ENCODE data around the gene FFAR4.
"Not testable (repeated sequence)": the region's sequence is repeated elsewhere in the genome, so short reads cannot be mapped to it uniquely, and the experiment has no call there.

FFAR4 gene

GRCh38 chr10:93566435-93567276 is at the start of gene FFAR4:
TSS of gene FFAR4 (plus strand) at chr10:93566665. CDS start at chr10:93566721, 56 bp downstream.
- DNase-seq = no peak

GRCh38 chr10:93518531-93518930 is 47.9 kb upstream of the FFAR4 start:
- no peak for DNase-seq

GRCh38 chr10:93535293-93535692 is 31.2 kb upstream of the FFAR4 start:
- no peak for DNase-seq

GRCh38 chr10:93540871-93541270 is 25.6 kb upstream of the FFAR4 start:
- DNase-seq = not testable (repeated sequence)

GRCh38 chr10:93541402-93542357 is 24.8 kb upstream of the FFAR4 start:
- DNase-seq = no peak

- DNase-seq = no peak
Measured at GRCh38 chr10:93542358-93542791, 24.1 kb upstream of the FFAR4 start.

- DNase-seq = not testable (repeated sequence)
Measured at GRCh38 chr10:93546995-93547394, 19.5 kb upstream of the FFAR4 start.

GRCh38 chr10:93547522-93547921 is 18.9 kb upstream of the FFAR4 start:
- no peak for DNase-seq

- no peak for DNase-seq
Measured at GRCh38 chr10:93548376-93549071, 17.9 kb upstream of the FFAR4 start.

- DNase-seq = no peak
Measured at GRCh38 chr10:93550606-93551005, 15.9 kb upstream of the FFAR4 start.

- DNase-seq = no peak
Measured at GRCh38 chr10:93552780-93553179, 13.7 kb upstream of the FFAR4 start.

GRCh38 chr10:93553482-93554315 is 12.8 kb upstream of the FFAR4 start:
- DNase-seq = no peak

GRCh38 chr10:93554316-93554663 is 12.2 kb upstream of the FFAR4 start:
- DNase-seq = no peak

GRCh38 chr10:93554760-93555432 is 11.6 kb upstream of the FFAR4 start:
- DNase-seq = no peak

GRCh38 chr10:93559490-93559889 is 7.0 kb upstream of the FFAR4 start:
- no peak for DNase-seq

- no peak for DNase-seq
Measured at GRCh38 chr10:93560541-93560940, 5.9 kb upstream of the FFAR4 start.

- no peak for DNase-seq
Measured at GRCh38 chr10:93565446-93565845, 1.0 kb upstream of the FFAR4 start.

GRCh38 chr10:93567277-93568104 is 1.0 kb downstream of the FFAR4 start:
- DNase-seq = no peak

GRCh38 chr10:93568105-93568390 is 1.6 kb downstream of the FFAR4 start:
- DNase-seq = no peak

- no peak for DNase-seq
Measured at GRCh38 chr10:93570383-93570782, 3.9 kb downstream of the FFAR4 start.

GRCh38 chr10:93572606-93573005 is 6.1 kb downstream of the FFAR4 start:
- no peak for DNase-seq

Data from cerebellar nuclear complex (tissue), 1 donor.